HCT116 (cell line): ENCODE results near the gene PPP6C. TPM values are rescaled to one million over a fixed set of nuclear protein-coding genes. Genes with fewer than 3 reads are reported as not detected.
A peak's percentile ranks its signal among the peaks of the same experiment; 100 is the strongest.

ENCODE experiments used
- ATAC-seq: fragments of 200-7000 bp; cut with Tn5 transposase; 2 replicates; pipeline ENCODE4 v1.9.1; 2020; ENCODE audit warnings: mild to moderate bottlenecking, moderate library complexity
- BruUV-seq: library from RNA; stranded (reverse); fragments of 400-500 nt; replicated peaks from 2 replicates; lab custom pipeline; 2021; lab: Mats Ljungman, UMichigan
- CTCF ChIA-PET: fragments of 300-600 bp; sonication (Branson Sonifier 250); formaldehyde crosslinking; loops from one replicate; lab custom pipeline; 2021; ENCODE audit warnings: antibody characterized with exemption; lab: Charles Lee
- POLR2A ChIA-PET: fragments of 300-600, 350-600 bp; sonication (Branson Sonifier 250); formaldehyde crosslinking; loops from one replicate; lab custom pipeline; 2021; ENCODE audit warnings: antibody characterized with exemption; lab: Charles Lee
- RAD21 ChIA-PET, 2 experiments: fragments of 300-600 bp; sonication (Branson Sonifier 250); formaldehyde crosslinking; loops; one replicate each; lab custom pipeline; 2023; ENCODE audit warnings: low total read pairs in 2 of 2; ENCODE audit not compliant: uncharacterized antibody in 2 of 2, unreplicated experiment in 2 of 2, low non-redundant PET in 1 of 2; lab: Charles Lee
- DNase-seq: peaks from one replicate; pipeline ENCODE4 v3.0.0-alpha.2; 2010; ENCODE audit warnings: low read depth, low spot score
- H2AFZ ChIP-seq: fragments of 200-600 bp; shearing (Covaris generic), sonication (generic); 2 replicates; pipeline ENCODE4 v1.6.1; 2017; ENCODE audit warnings: low read depth, mixed run types, mixed read lengths, antibody characterized with exemption, low read length; ENCODE audit not compliant: poor library complexity, severe bottlenecking
- H3K27ac ChIP-seq: 2 replicates; pipeline ENCODE4 v1.5.1; 2012; ENCODE audit warnings: low read depth, low read length
- H3K27me3 ChIP-seq: fragments of 200-600 bp; sonication (generic); 2 replicates; pipeline ENCODE4 v1.6.1; 2016; ENCODE audit warnings: mixed run types, low read length, mixed read lengths; ENCODE audit not compliant: insufficient read depth
- H3K36me3 ChIP-seq, 2 experiments: fragments of 200-500 bp in 1 of 2; fragments of 200-600 bp in 1 of 2; sonication (Bioruptor generic) in 1 of 2; sonication (generic) in 1 of 2; 2 replicates each; pipeline versions ENCODE4 v1.5.1 to v1.6.1; 2014 to 2016; ENCODE audit warnings: low read length in 2 of 2, inconsistent platforms in 1 of 2, mixed read lengths in 1 of 2, mixed run types in 1 of 2; ENCODE audit not compliant: insufficient read depth in 2 of 2, control insufficient read depth in 1 of 2
- H3K4me1 ChIP-seq, 2 experiments: fragments of 200-600 bp in 1 of 2; sonication (generic) in 1 of 2; 2 replicates each; pipeline versions ENCODE4 v1.5.1 to v1.6.1; 2012 to 2017; ENCODE audit warnings: low read length in 2 of 2, inconsistent platforms in 1 of 2, mild to moderate bottlenecking in 1 of 2, mixed read lengths in 1 of 2, mixed run types in 1 of 2, moderate library complexity in 1 of 2; ENCODE audit not compliant: insufficient read depth in 2 of 2, control insufficient read depth in 1 of 2
- H3K4me2 ChIP-seq: fragments of 200-600 bp; sonication (generic); 2 replicates; pipeline ENCODE4 v1.6.1; 2017; ENCODE audit warnings: mixed run types, low read length, mixed read lengths
- H3K4me3 ChIP-seq, 2 experiments: fragments of 200-600 bp in 1 of 2; sonication (generic) in 1 of 2; replicated peaks in 1 of 2; 2 replicates each; pipeline ENCODE4 v1.5.1; 2011 to 2016; ENCODE audit warnings: low read length in 2 of 2, control low read depth in 1 of 2, low read depth in 1 of 2, mild to moderate bottlenecking in 1 of 2, mixed read lengths in 1 of 2, mixed run types in 1 of 2
- H3K79me2 ChIP-seq: fragments of 200-600 bp; sonication (generic); 2 replicates; pipeline ENCODE4 v1.6.1; 2017; ENCODE audit warnings: mild to moderate bottlenecking, mixed run types, low read length, moderate library complexity, mixed read lengths; ENCODE audit not compliant: insufficient read depth
- H3K9ac ChIP-seq: fragments of 200-600 bp; sonication (generic); 2 replicates; pipeline ENCODE4 v1.6.1; 2016; ENCODE audit warnings: low read length, mixed read lengths
- H3K9me2 ChIP-seq: fragments of 200-600 bp; sonication (generic), shearing (Covaris generic); 2 replicates; pipeline ENCODE4 v1.6.1; 2017; ENCODE audit warnings: mixed run types, mild to moderate bottlenecking, moderate library complexity; ENCODE audit not compliant: insufficient read depth
- H3K9me3 ChIP-seq, 2 experiments: fragments of 200-500 bp in 1 of 2; fragments of 200-600 bp in 1 of 2; sonication (Bioruptor generic) in 1 of 2; sonication (generic) in 1 of 2; 2 replicates each; pipeline ENCODE4 v1.6.1; 2014 to 2017; ENCODE audit warnings: low read length in 2 of 2, mixed read lengths in 2 of 2, inconsistent platforms in 1 of 2, low read depth in 1 of 2, mild to moderate bottlenecking in 1 of 2, mixed run types in 1 of 2, moderate library complexity in 1 of 2; ENCODE audit not compliant: control insufficient read depth in 1 of 2, insufficient read depth in 1 of 2
- H4K20me1 ChIP-seq: fragments of 200-600 bp; sonication (generic), shearing (Covaris generic); 2 replicates; pipeline ENCODE4 v1.6.1; 2017; ENCODE audit warnings: mixed run types, mild to moderate bottlenecking, moderate library complexity; ENCODE audit not compliant: insufficient read depth
- CEBPB ChIP-seq: IDR thresholded peaks from 2 replicates; pipeline ENCODE4 v1.6.1; 2012; ENCODE audit warnings: low read depth
- EZH2 ChIP-seq: fragments of 200-600 bp; sonication (generic); IDR thresholded peaks from 2 replicates; pipeline ENCODE4 v1.6.1; 2017; ENCODE audit warnings: antibody characterized with exemption, mixed run types
- EZH2phosphoT487 ChIP-seq: fragments of 200-600 bp; IDR thresholded peaks from 2 replicates; pipeline ENCODE4 v1.6.1; 2018; ENCODE audit warnings: antibody characterized with exemption, borderline replicate concordance
- FOSL1 ChIP-seq: IDR thresholded peaks from 2 replicates; pipeline ENCODE4 v1.6.1; 2012; ENCODE audit warnings: low read depth
- JUND ChIP-seq: IDR thresholded peaks from 2 replicates; pipeline ENCODE4 v1.6.1; 2012
- MAX ChIP-seq: IDR thresholded peaks from 2 replicates; pipeline ENCODE4 v1.6.1; 2012
- POLR2A ChIP-seq: IDR thresholded peaks from 2 replicates; pipeline ENCODE4 v1.7.0; 2011; ENCODE audit warnings: borderline replicate concordance; ENCODE audit not compliant: insufficient read depth, insufficient read length; ENCODE audit errors: extremely low read depth
- POLR2AphosphoS5 ChIP-seq: IDR thresholded peaks from 2 replicates; pipeline ENCODE4 v1.6.1; 2011; ENCODE audit warnings: mild to moderate bottlenecking, low read depth, low read length, moderate library complexity
- RAD21 ChIP-seq: IDR thresholded peaks from 2 replicates; pipeline ENCODE4 v1.6.1; 2012; ENCODE audit warnings: low read depth, mild to moderate bottlenecking
- REST ChIP-seq: IDR thresholded peaks from 2 replicates; pipeline ENCODE4 v1.6.1; 2012; ENCODE audit warnings: low read depth
- SIN3A ChIP-seq: IDR thresholded peaks from 2 replicates; pipeline ENCODE4 v1.6.1; 2012; ENCODE audit warnings: low read depth
- SRF ChIP-seq: IDR thresholded peaks from 2 replicates; pipeline ENCODE4 v1.6.1; 2012; ENCODE audit warnings: low read depth
- TCF7L2 ChIP-seq: IDR thresholded peaks from 2 replicates; pipeline ENCODE4 v1.7.0; 2011; ENCODE audit warnings: borderline replicate concordance, inconsistent platforms; ENCODE audit not compliant: insufficient read depth, insufficient read length; ENCODE audit errors: extremely low read depth
- YY1 ChIP-seq: IDR thresholded peaks from 2 replicates; pipeline ENCODE4 v1.6.1; 2011; ENCODE audit warnings: low read length, low read depth, moderate library complexity, mild to moderate bottlenecking; ENCODE audit not compliant: insufficient replicate concordance; ENCODE audit errors: extremely low read depth
- ZFX ChIP-seq: fragments of 450-650 bp; IDR thresholded peaks from 2 replicates; pipeline ENCODE4 v1.6.1; 2017
- intact Hi-C: fragments of 100-400 bp; cut with micrococcal nuclease; formaldehyde crosslinking; loops from 2 replicates; pipeline ENCODE4 v1.10.0; 2022
- total RNA-seq: library from RNA; stranded (reverse); gene quantifications from one replicate; pipeline ENCODE4 v1.2.1, GENCODE V29; 2021; ENCODE audit not compliant: unreplicated experiment
- TF ChIP-seq, protein P1 (sequence below): IDR thresholded peaks from 2 replicates; pipeline ENCODE4 v1.6.1; 2011; ENCODE audit warnings: mild to moderate bottlenecking, low read length, moderate library complexity; ENCODE audit not compliant: insufficient replicate concordance; ENCODE audit errors: extremely low read depth

PPP6C gene
- total RNA-seq, 1 experiment from 2014 or later: 35.4 TPM

DNA sequence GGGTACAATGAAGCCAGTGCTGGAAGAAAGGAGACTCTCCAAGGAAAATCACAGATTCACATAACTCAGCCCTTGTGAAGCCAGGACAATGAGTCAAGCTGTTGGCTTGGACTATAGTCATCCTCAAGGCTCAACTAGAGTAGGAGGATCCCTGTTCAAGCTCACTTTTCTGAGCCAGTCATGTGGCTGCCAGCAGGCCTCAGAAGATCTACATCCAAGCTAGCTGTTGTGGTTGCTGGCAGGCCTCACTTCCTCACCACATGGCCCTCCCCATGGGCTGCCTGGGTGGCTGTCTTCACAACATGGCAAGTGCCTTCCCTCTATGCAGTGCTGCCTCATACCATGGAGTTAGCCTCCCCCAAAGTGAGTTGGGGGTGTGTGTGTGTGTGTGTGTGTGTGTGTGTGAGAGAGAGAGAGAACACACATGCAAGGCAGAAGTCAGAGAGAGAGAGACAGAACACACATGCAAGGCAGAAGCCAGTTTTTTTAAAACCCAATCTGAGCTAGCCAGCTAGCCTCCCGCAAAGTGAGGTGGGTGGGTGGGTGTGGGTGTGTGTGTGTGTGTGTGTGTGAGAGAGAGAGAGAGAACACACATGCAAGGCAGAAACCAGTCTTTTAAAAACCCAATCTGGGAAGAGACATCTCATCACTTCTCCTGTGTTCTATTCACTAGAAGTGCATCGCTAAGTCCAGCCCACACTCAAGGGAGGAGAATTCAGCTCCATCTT is 63.4 kb downstream of the PPP6C start:
- Histone ChIP-seq H3K9me3 (no peaks in the 10 kb centered on the region), H3K9ac (no peak overlapping the region), H3K4me2 (no peak overlapping the region), H3K36me3 (no peaks in the 10 kb centered on the region), H3K79me2 (peaks cover 8% of the 10 kb centered on the region; the same call in 1 of the 2 replicates), H3K9me2 (no peaks in the 10 kb centered on the region), H2AFZ (no peak overlapping the region), H4K20me1 (no peaks in the 10 kb centered on the region), H3K27me3 (no peaks in the 10 kb centered on the region), H3K4me1 (peaks cover 0 to 4% of the 10 kb centered on the region in 2 experiments; a peak in 1 of 4 replicates), H3K27ac (no peak overlapping the region), H3K4me3 (no peak overlapping the region)
- ChIA-PET RAD21 (interaction anchor here in 1 of 2 experiments (0.7 kb wide), 1 partner anchor 56 kb away, joined by 4 read pairs; no protein-coding TSS in a partner anchor), POLR2A (no interaction called here), CTCF (no interaction called here)
- peak; percentile 38; the same call in 1 of the 2 replicates for ATAC-seq
- TF ChIP-seq, protein P1, sequence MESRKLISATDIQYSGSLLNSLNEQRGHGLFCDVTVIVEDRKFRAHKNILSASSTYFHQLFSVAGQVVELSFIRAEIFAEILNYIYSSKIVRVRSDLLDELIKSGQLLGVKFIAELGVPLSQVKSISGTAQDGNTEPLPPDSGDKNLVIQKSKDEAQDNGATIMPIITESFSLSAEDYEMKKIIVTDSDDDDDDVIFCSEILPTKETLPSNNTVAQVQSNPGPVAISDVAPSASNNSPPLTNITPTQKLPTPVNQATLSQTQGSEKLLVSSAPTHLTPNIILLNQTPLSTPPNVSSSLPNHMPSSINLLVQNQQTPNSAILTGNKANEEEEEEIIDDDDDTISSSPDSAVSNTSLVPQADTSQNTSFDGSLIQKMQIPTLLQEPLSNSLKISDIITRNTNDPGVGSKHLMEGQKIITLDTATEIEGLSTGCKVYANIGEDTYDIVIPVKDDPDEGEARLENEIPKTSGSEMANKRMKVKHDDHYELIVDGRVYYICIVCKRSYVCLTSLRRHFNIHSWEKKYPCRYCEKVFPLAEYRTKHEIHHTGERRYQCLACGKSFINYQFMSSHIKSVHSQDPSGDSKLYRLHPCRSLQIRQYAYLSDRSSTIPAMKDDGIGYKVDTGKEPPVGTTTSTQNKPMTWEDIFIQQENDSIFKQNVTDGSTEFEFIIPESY: no peak
- TF ChIP-seq EZH2: no peak
- TF ChIP-seq POLR2A: no peak
- no peak for TF ChIP-seq JUND
- TF ChIP-seq EZH2phosphoT487: no peak
- TF ChIP-seq RAD21: no peak
- TF ChIP-seq REST: no peak
- no peak for TF ChIP-seq YY1
- TF ChIP-seq FOSL1: no peak
- TF ChIP-seq POLR2AphosphoS5: no peak
- TF ChIP-seq MAX: no peak
- TF ChIP-seq ZFX: no peak
- TF ChIP-seq TCF7L2: no peak
- TF ChIP-seq CEBPB: no peak
- no peak for TF ChIP-seq SIN3A
- TF ChIP-seq SRF: no peak
- intact Hi-C loops: no loop called here
- no TSS peak for BruUV-seq
- no peak for DNase-seq
